Pancreas (tissue), 10 donors: ENCODE data around the gene SLC26A4. TPM values are rescaled to one million over a fixed set of nuclear protein-coding genes. Genes with fewer than 3 reads are reported as not detected.

Experiments
- ATAC-seq, 4 donors: fragments of 200-7000 bp; cut with Tn5 transposase; one replicate each; pipeline versions ENCODE4 v1.8.0 to v1.9.1; 2020; ENCODE audit warnings: mild to moderate bottlenecking in 4 of 4, moderate library complexity in 4 of 4
- DNase-seq, 6 donors: peaks; one replicate each; pipeline ENCODE4 v3.0.0-alpha.2; 2020
- FAIRE-seq: peaks from 2 replicates; lab custom pipeline; 2012; peaks lifted over from hg19 to GRCh38; lab: Jason Lieb, UNC
- H3K27ac ChIP-seq, 4 donors: fragments of 200-600 bp; sonication (generic); 1 replicate in 3 of 4; 2 replicates in 1 of 4; pipeline versions ENCODE4 v1.5.0 to v1.8.0; 2020
- H3K27me3 ChIP-seq, 4 donors: fragments of 200-600 bp; one replicate each; pipeline ENCODE4 v1.8.0; 2021
- H3K36me3 ChIP-seq, 3 donors: fragments of 200-600 bp; sonication (generic) in 1 of 3; one replicate each; pipeline versions ENCODE4 v1.5.0 to v1.8.0; 2020 to 2021
- H3K4me1 ChIP-seq, 3 donors: fragments of 200-600 bp; one replicate each; pipeline ENCODE4 v1.8.0; 2021
- H3K4me3 ChIP-seq, 4 donors: fragments of 200-600 bp; sonication (generic) in 2 of 4; one replicate each; pipeline versions ENCODE4 v1.5.0 to v1.8.0; 2020 to 2021
- H3K9me3 ChIP-seq, 4 donors: fragments of 200-600 bp; one replicate each; pipeline ENCODE4 v1.8.0; 2021
- CTCF ChIP-seq, 4 donors: fragments of 200-600 bp; sonication (generic) in 3 of 4; IDR thresholded peaks; one replicate each; pipeline versions ENCODE4 v1.5.0 to v1.8.0; 2021; ENCODE audit warnings: antibody characterized with exemption in 4 of 4
- WGBS, 2 donors: extraction: QIAGEN DNeasy Blood & Tissue Kit; methylation state at CpG; one replicate each; pipeline ENCODE4 v1.1.7; 2013; 5-methylcytosine and 5-hydroxymethylcytosine counted together
- intact Hi-C, 3 donors: fragments of 100-400 bp; cut with DNase I; formaldehyde crosslinking; loops; one replicate each; pipeline versions ENCODE4 v1.11.1 to v1.14.2; 2022
- polyA plus RNA-seq, 2 donors: library from polyadenylated mRNA; stranded (reverse); fragments of 200-250 nt; gene quantifications; one replicate each; pipeline ENCODE4 v1.2.3, GENCODE V29; 2013
- total RNA-seq, 6 donors: library from RNA; stranded (reverse); fragmentation: NEBNext Ultra II Directional in 4 of 6; extraction: Animal tissue kit (Norgen Biotek cat#: 25700) in 4 of 6; gene quantifications; one replicate each; pipeline versions ENCODE4 v1.2.1 to v1.2.4, GENCODE V29; 2021 to 2023
- donor health status: healthy with polysubstance abuse.
- donor health status: DM: no; HTN: no; CAD: no; lungs with moderate emphysema.
- donor health status: DM: no; HTN: no; CAD: no.
- donor health status: control.
- donor health status: control.
- donor health status: Bipolar disorder and iron deficiency.
- donor health status: DM: yes; HTN: yes; CAD: no.
- donor health status: DM: no; HTN: no; CAD: no.
- donor health status: DM: no; HTN: no; CAD: no.
- donor health status: DM: yes; HTN: yes; CAD: no.

SLC26A4 gene
- 1 to 10 TPM in 1 of 6 donors, under 1 TPM in 5; 0.15 to 1.0 (median 0.44) TPM for total RNA-seq
- polyA plus RNA-seq = 1 to 10 TPM in 1 of 2 donors, under 1 TPM in 1; 0.72 to 2.0 TPM

DNA sequence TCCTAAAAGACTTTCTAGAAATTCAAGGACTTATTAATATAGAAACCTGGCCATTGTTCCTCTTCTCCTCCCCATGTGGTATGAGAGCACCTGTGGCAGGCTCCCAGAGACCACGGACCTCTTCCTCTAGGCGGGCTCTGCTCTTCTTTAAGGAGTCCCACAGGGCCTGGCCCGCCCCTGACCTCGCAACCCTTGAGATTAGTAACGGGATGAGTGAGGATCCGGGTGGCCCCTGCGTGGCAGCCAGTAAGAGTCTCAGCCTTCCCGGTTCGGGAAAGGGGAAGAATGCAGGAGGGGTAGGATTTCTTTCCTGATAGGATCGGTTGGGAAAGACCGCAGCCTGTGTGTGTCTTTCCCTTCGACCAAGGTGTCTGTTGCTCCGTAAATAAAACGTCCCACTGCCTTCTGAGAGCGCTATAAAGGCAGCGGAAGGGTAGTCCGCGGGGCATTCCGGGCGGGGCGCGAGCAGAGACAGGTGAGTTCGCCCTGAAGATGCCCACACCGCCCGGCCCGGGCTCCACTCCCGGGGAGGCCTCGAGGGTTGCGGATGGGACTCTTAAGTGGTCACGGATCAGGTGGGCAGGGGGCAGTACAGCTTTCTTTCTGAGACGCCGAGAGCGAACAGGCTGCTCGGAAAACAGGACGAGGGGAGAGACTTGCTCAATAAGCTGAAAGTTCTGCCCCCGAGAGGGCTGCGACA, at the start of gene SLC26A4:
Gene SLC26A4 (plus strand): TSS at position 448 of the 700 bp plus-strand sequence. CDS start 814 bp downstream, outside the sequence.
- ATAC-seq (peak; percentile 12 to 33 (median 28)), FAIRE-seq (no peak), DNase-seq (peak in 2 of 6 donors; percentile 53 to 60)
- Histone ChIP-seq H3K36me3 (no peaks in the 10 kb centered on the region), H3K4me1 (peaks cover 0 to 6% (median 0%) of the 10 kb centered on the region in 3 donors), H3K27ac (no peak within 1 kb of the TSS), H3K27me3 (no peaks in the 10 kb centered on the region), H3K9me3 (no peaks in the 10 kb centered on the region), H3K4me3 (peak within 1 kb of the TSS; percentile 18 to 54 (median 38))
- no peak for TF ChIP-seq CTCF (IDR thresholded peaks at IDR 0.05)
- intact Hi-C loops = no loop called here
- WGBS, 2 donors = 8 to 10% methylated on average over 37 of the region's 37 CpGs

GRCh38 chr7:107613439-107613838, 47.2 kb upstream of the SLC26A4 start:
- Histone ChIP-seq H3K27me3 (no peaks in the 10 kb centered on the region), H3K27ac (no peak overlapping the region), H3K36me3 (no peaks in the 10 kb centered on the region), H3K9me3 (no peaks in the 10 kb centered on the region), H3K4me1 (no peaks in the 10 kb centered on the region), H3K4me3 (no peak overlapping the region)
- ATAC-seq (no peak), FAIRE-seq (no peak), DNase-seq (no peak)
- TF ChIP-seq CTCF (IDR thresholded peaks at IDR 0.05) = no peak
- 87 to 91% methylated on average over 1 of the region's 1 CpG for WGBS, 2 donors
- intact Hi-C loops = no loop called here

- intact Hi-C loops = no loop called here
- TF ChIP-seq CTCF (IDR thresholded peaks at IDR 0.05) = no peak
- Histone ChIP-seq H3K27ac (no peak overlapping the region), H3K9me3 (no peaks in the 10 kb centered on the region), H3K4me3 (no peak overlapping the region), H3K4me1 (peaks cover 0 to 1% (median 0%) of the 10 kb centered on the region in 3 donors), H3K27me3 (no peaks in the 10 kb centered on the region), H3K36me3 (no peaks in the 10 kb centered on the region)
- FAIRE-seq (no peak), DNase-seq (no peak), ATAC-seq (no peak)
Measured at GRCh38 chr7:107613948-107614347, 46.7 kb upstream of the SLC26A4 start.

DNA sequence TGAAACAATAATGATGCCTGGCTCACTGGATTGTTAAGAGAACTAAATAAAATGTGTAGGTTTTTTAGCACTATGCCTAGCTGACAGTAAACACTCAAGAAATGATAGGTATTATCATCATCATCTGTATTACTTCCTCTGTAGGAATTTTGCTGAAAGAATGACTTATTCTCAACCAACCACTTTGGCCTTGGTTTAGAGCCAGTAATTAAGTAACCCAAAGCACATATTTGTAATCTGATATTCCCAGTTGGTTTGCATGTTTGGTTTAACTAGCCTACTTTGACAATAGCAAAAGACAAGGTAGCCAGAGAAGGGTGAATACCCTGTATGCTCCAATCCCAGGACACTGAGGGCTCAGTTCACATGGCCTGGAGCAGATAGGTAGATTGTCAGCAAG, 46.2 kb upstream of the SLC26A4 start:
- ATAC-seq = peak in 2 of 4 donors; percentile 44 to 61
- intact Hi-C loops = no loop called here
- no peak for TF ChIP-seq CTCF (IDR thresholded peaks at IDR 0.05)
- Histone ChIP-seq H3K36me3 (no peaks in the 10 kb centered on the region), H3K27me3 (no peaks in the 10 kb centered on the region), H3K9me3 (no peaks in the 10 kb centered on the region), H3K27ac (no peak overlapping the region), H3K4me3 (no peak overlapping the region), H3K4me1 (peaks cover 0 to 6% (median 0%) of the 10 kb centered on the region in 3 donors)
- FAIRE-seq = no peak
- no peak for DNase-seq
